Osteocyte (in vitro differentiated cells): ENCODE results near the gene CDH23. TPM values are rescaled to one million over a fixed set of nuclear protein-coding genes. Genes with fewer than 3 reads are reported as not detected.

Experiments used
- DNase-seq: peaks from one replicate; pipeline ENCODE4 v3.0.0; 2021; ENCODE audit warnings: mixed read lengths; ENCODE audit not compliant: unreplicated experiment; ENCODE audit errors: extremely low spot score
- H3K27ac Mint-ChIP-seq: one replicate; pipeline ENCODE4 v1.8.0; 2021; ENCODE audit warnings: mild to moderate bottlenecking, mixed read lengths; ENCODE audit not compliant: unreplicated experiment
- H3K27me3 Mint-ChIP-seq: one replicate; pipeline ENCODE4 v1.8.0; 2021; ENCODE audit warnings: mixed read lengths; ENCODE audit not compliant: unreplicated experiment
- H3K36me3 Mint-ChIP-seq: one replicate; pipeline ENCODE4 v1.8.0; 2021; ENCODE audit warnings: mixed read lengths; ENCODE audit not compliant: unreplicated experiment
- H3K4me1 Mint-ChIP-seq: one replicate; pipeline ENCODE4 v1.8.0; 2021; ENCODE audit warnings: mixed read lengths; ENCODE audit not compliant: unreplicated experiment
- H3K4me3 Mint-ChIP-seq: one replicate; pipeline ENCODE4 v1.8.0; 2021; ENCODE audit warnings: mild to moderate bottlenecking, moderate library complexity, mixed read lengths; ENCODE audit not compliant: unreplicated experiment
- H3K9me3 Mint-ChIP-seq: one replicate; pipeline ENCODE4 v1.8.0; 2021; ENCODE audit warnings: mixed read lengths; ENCODE audit not compliant: unreplicated experiment
- CTCF ChIP-seq: fragments of 200-600 bp; sonication (generic); IDR thresholded peaks from 2 replicates; pipeline ENCODE4 v1.5.0; 2021; ENCODE audit warnings: antibody characterized with exemption, mild to moderate bottlenecking, moderate library complexity
- total RNA-seq: library from RNA; stranded (reverse); gene quantifications from 2 replicates; pipeline ENCODE4 v1.2.1, GENCODE V29; 2021

CDH23 gene
- total RNA-seq, 1 donor from 2014 or later, result not detected

GRCh38 chr10:71437537-71438092, 40.9 kb downstream of the CDH23 start:
- Mint-ChIP-seq H3K4me1 (no peaks in the 10 kb centered on the region), H3K4me3 (no peak overlapping the region), H3K9me3 (no peaks in the 10 kb centered on the region), H3K36me3 (no peaks in the 10 kb centered on the region), H3K27me3 (peaks cover 36% of the 10 kb centered on the region), H3K27ac (no peak overlapping the region)
- TF ChIP-seq CTCF, result no peak
- no peak for DNase-seq

- DNase-seq, result no peak
- no peak overlapping the region for H3K27ac Mint-ChIP-seq
- H3K36me3 Mint-ChIP-seq, result no peaks in the 10 kb centered on the region
- TF ChIP-seq CTCF, result no peak
- no peaks in the 10 kb centered on the region for H3K4me1 Mint-ChIP-seq
- peaks cover 31% of the 10 kb centered on the region for H3K27me3 Mint-ChIP-seq
- no peak overlapping the region for H3K4me3 Mint-ChIP-seq
- no peaks in the 10 kb centered on the region for H3K9me3 Mint-ChIP-seq
Observed at GRCh38 chr10:71438761-71439160, 42.0 kb downstream of the CDH23 start.

DNA sequence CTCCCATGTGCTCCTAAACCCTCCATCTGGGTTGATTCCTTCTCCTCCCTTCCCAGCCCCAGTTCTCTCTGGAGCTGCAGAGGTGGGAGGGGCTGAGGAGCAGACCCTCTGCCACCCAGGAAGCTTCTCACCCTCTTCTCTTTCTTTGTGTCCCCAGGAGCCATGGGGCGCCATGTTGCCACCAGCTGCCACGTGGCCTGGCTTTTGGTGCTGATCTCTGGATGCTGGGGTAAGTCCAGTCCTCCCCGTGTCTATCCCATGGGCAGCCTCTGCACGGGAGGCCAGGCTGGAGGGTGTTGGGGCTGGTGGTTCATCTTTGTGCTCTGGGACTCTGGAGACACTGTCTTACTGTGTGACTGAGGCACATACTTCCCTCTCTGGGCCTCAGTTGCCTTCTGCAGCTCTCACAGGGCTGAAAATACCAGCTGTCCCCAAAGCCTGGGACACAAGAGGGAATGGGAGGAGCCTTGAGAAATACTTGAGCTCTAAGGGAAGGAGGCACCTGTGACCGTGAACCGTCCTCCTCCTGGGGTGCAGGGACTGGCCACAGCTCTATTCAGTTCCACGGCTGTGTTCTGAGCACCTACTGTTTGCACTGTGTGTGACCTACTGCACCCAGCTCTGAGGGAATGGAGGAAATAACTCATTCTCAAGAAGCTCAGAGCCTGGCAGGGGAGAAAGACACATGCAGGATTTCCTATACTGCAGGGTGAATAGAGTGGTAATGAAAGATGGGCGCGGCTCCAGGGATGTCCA, 43.1 kb downstream of the CDH23 start:
- no peaks in the 10 kb centered on the region for H3K4me1 Mint-ChIP-seq
- H3K4me3 Mint-ChIP-seq, result no peak overlapping the region
- DNase-seq, result no peak
- no peak overlapping the region for H3K27ac Mint-ChIP-seq
- H3K36me3 Mint-ChIP-seq, result no peaks in the 10 kb centered on the region
- peaks cover 34% of the 10 kb centered on the region for H3K27me3 Mint-ChIP-seq
- no peaks in the 10 kb centered on the region for H3K9me3 Mint-ChIP-seq
- no peak for TF ChIP-seq CTCF

- TF ChIP-seq CTCF, result no peak
- Mint-ChIP-seq H3K4me1 (no peaks in the 10 kb centered on the region), H3K27ac (no peak overlapping the region), H3K27me3 (peaks cover 30% of the 10 kb centered on the region), H3K36me3 (no peaks in the 10 kb centered on the region), H3K9me3 (no peaks in the 10 kb centered on the region), H3K4me3 (no peak overlapping the region)
- no peak for DNase-seq
Observed at GRCh38 chr10:71440506-71441035, 43.9 kb downstream of the CDH23 start.

DNA sequence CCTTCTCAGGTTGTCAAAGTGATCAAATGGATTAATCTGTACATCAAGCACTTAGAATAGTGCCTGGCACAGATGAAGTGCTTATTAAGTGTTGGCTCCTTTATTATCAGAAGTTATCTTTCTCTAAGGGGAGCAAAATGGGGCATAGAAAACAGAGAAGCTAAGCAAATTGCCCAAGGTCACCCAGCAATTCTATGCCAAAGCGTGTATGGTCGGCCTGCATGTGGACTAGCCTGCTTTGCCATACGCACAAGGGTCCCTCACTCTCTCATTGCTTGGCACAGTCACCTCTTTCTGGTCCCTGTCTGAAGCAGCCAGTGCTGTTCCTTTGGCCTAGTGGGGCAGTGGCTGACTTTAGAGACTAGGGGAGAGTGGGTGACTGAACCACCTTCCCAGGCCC, 45.3 kb downstream of the CDH23 start:
- no peaks in the 10 kb centered on the region for H3K4me1 Mint-ChIP-seq
- H3K36me3 Mint-ChIP-seq, result no peaks in the 10 kb centered on the region
- H3K27me3 Mint-ChIP-seq, result peaks cover 34% of the 10 kb centered on the region
- TF ChIP-seq CTCF, result no peak
- no peak for DNase-seq
- no peaks in the 10 kb centered on the region for H3K9me3 Mint-ChIP-seq
- H3K4me3 Mint-ChIP-seq, result no peak overlapping the region
- no peak overlapping the region for H3K27ac Mint-ChIP-seq
